ENCODE measurements around the gene FAM43B. TPM values are rescaled to one million over a fixed set of nuclear protein-coding genes. Genes with fewer than 3 reads are reported as not detected.

The FAM43B gene
- total and polyA plus RNA-seq, 2 donors (not counting 1 experiment from before 2014, with no cell fraction given), result not detected

- ATAC-seq (ENCODE audit: low read depth), result peak; percentile 17
- Histone ChIP-seq H3K79me2 (ENCODE audit: control insufficient read depth, insufficient read depth, low read length) (no peaks in the 10 kb centered on the region), H3K36me3 (replicated peaks in 1 of 2; ENCODE audit: control extremely low read depth in 1 of 2, control insufficient read depth in 1 of 2, extremely low read depth in 1 of 2, insufficient read depth in 2 of 2, low read length in 1 of 2) (no peaks in the 10 kb centered on the region), H3K4me1 (ENCODE audit: control insufficient read depth in 2 of 2, insufficient read depth in 2 of 2, low read length in 2 of 2) (peaks cover 0 to 3% of the 10 kb centered on the region in 2 donors), H3K27ac (ENCODE audit: low read length in 2 of 2) (no peak overlapping the region), H3K9me3 (ENCODE audit: control extremely low read depth in 1 of 3, control insufficient read depth in 2 of 3, insufficient read depth in 1 of 3, low read length in 2 of 3) (no peaks in the 10 kb centered on the region), H3K27me3 (replicated peaks in 1 of 4; ENCODE audit: control extremely low read depth in 1 of 4, control insufficient read depth in 3 of 4, insufficient read depth in 4 of 4, low read length in 3 of 4) (peaks cover 0 to 9% (median 0%) of the 10 kb centered on the region in 4 experiments), H4K20me1 (ENCODE audit: control insufficient read depth, insufficient read depth, low read length, poor library complexity, severe bottlenecking) (no peaks in the 10 kb centered on the region), H3K9ac (ENCODE audit: low read length) (no peak overlapping the region), H2AFZ (ENCODE audit: insufficient read depth, low read depth, low read length, poor library complexity, severe bottlenecking) (peak overlapping the region; percentile 42), H3K4me2 (replicated peaks; ENCODE audit: low read depth, low read length, poor library complexity, severe bottlenecking) (peak overlapping the region; percentile 22), H3K4me3 (ENCODE audit: control extremely low read depth in 1 of 5, extremely low read depth in 1 of 5, insufficient read depth in 1 of 5, low read depth in 2 of 5, low read length in 4 of 5) (no peak overlapping the region)
- intact Hi-C loops (cut with micrococcal nuclease), result loop anchor here (1.0 to 10.0 kb wide), 2 partner anchors 118 to 673 kb away; no protein-coding TSS in a partner anchor
- no peak overlapping the region for H3K27ac Mint-ChIP-seq
- TF ChIP-seq EZH2 (IDR thresholded peaks at IDR 0.05; ENCODE audit: borderline replicate concordance, insufficient read depth, low read depth, low read length, poor library complexity, severe bottlenecking), result no peak
- peak; percentile 87 for TF ChIP-seq CTCF (IDR thresholded peaks at IDR 0.05)
- peak; percentile 75 for DNase-seq
- CTCF ChIA-PET, result interaction anchor here (0.7 to 4.3 kb wide), 11 partner anchors 9 to 629 kb away, joined by 3 to 27 read pairs (median 4); partner anchors contain the start of gene PINK1
- H3K27me3 Mint-ChIP-seq, result peaks cover 28% of the 10 kb centered on the region
- H3K4me1 Mint-ChIP-seq, result no peaks in the 10 kb centered on the region
- no peak overlapping the region for H3K4me3 Mint-ChIP-seq
- WGBS (ENCODE audit: insufficient coverage), result 3% methylated on average over 11 of the region's 17 CpGs
- POLR2A ChIA-PET, result no interaction called here
- H3K9me3 Mint-ChIP-seq (ENCODE audit: insufficient read depth), result no peaks in the 10 kb centered on the region
Observed at GRCh38 chr1:20521960-20522861, 30.2 kb upstream of the FAM43B start.

- no peak overlapping the region for H3K9ac ChIP-seq (ENCODE audit: low read length)
- H3K36me3 ChIP-seq (replicated peaks in 1 of 2; ENCODE audit: control extremely low read depth in 1 of 2, control insufficient read depth in 1 of 2, extremely low read depth in 1 of 2, insufficient read depth in 2 of 2, low read length in 1 of 2), result no peaks in the 10 kb centered on the region
- ChIA-PET CTCF (interaction anchor here (1.8 to 4.3 kb wide), 2 partner anchors 115 to 669 kb away, joined by 6 to 27 read pairs; no protein-coding TSS in a partner anchor), POLR2A (no interaction called here)
- H3K79me2 ChIP-seq (ENCODE audit: control insufficient read depth, insufficient read depth, low read length), result no peaks in the 10 kb centered on the region
- no peak overlapping the region for H3K27ac ChIP-seq (ENCODE audit: low read length in 2 of 2)
- no peak overlapping the region for H2AFZ ChIP-seq (ENCODE audit: insufficient read depth, low read depth, low read length, poor library complexity, severe bottlenecking)
- intact Hi-C loops (cut with micrococcal nuclease), result loop anchor here (10.0 kb wide), 1 partner anchor 669 kb away; no protein-coding TSS in a partner anchor
- TF ChIP-seq EZH2 (IDR thresholded peaks at IDR 0.05; ENCODE audit: borderline replicate concordance, insufficient read depth, low read depth, low read length, poor library complexity, severe bottlenecking), result no peak
- no peak for TF ChIP-seq CTCF (IDR thresholded peaks at IDR 0.05)
- H3K9me3 Mint-ChIP-seq (ENCODE audit: insufficient read depth), result no peaks in the 10 kb centered on the region
- H3K9me3 ChIP-seq (ENCODE audit: control extremely low read depth in 1 of 3, control insufficient read depth in 2 of 3, insufficient read depth in 1 of 3, low read length in 2 of 3), result no peaks in the 10 kb centered on the region
- ATAC-seq (ENCODE audit: low read depth), result no peak
- H3K4me2 ChIP-seq (replicated peaks; ENCODE audit: low read depth, low read length, poor library complexity, severe bottlenecking), result no peak overlapping the region
- H3K27ac Mint-ChIP-seq, result no peak overlapping the region
- peaks cover 0 to 25% (median 10%) of the 10 kb centered on the region in 4 experiments for H3K27me3 ChIP-seq (replicated peaks in 1 of 4; ENCODE audit: control extremely low read depth in 1 of 4, control insufficient read depth in 3 of 4, insufficient read depth in 4 of 4, low read length in 3 of 4)
- H3K4me1 ChIP-seq (ENCODE audit: control insufficient read depth in 2 of 2, insufficient read depth in 2 of 2, low read length in 2 of 2), result peaks cover 0 to 3% of the 10 kb centered on the region in 2 donors
- DNase-seq, result no peak
- no peaks in the 10 kb centered on the region for H3K4me1 Mint-ChIP-seq
- WGBS (ENCODE audit: insufficient coverage), result 95% methylated on average over 6 of the region's 6 CpGs
- peaks cover 58% of the 10 kb centered on the region for H3K27me3 Mint-ChIP-seq
- no peak overlapping the region for H3K4me3 ChIP-seq (ENCODE audit: control extremely low read depth in 1 of 5, extremely low read depth in 1 of 5, insufficient read depth in 1 of 5, low read depth in 2 of 5, low read length in 4 of 5)
- H3K4me3 Mint-ChIP-seq, result no peak overlapping the region
- no peaks in the 10 kb centered on the region for H4K20me1 ChIP-seq (ENCODE audit: control insufficient read depth, insufficient read depth, low read length, poor library complexity, severe bottlenecking)
Observed at GRCh38 chr1:20526267-20526666, 26.1 kb upstream of the FAM43B start.

All from B cell (primary cell).